Activated T-cell treated with anti-CD3 and anti-CD28 coated beads, Interleukin-2, amount 50 U/mL, for 48 hours (primary cell): ENCODE measurements around the gene SLC16A2.

ENCODE experiments used
- DNase-seq, 2 experiments: peaks; one replicate each; pipeline ENCODE4 v3.0.0-alpha.2; 2020

Gene SLC16A2

DNA sequence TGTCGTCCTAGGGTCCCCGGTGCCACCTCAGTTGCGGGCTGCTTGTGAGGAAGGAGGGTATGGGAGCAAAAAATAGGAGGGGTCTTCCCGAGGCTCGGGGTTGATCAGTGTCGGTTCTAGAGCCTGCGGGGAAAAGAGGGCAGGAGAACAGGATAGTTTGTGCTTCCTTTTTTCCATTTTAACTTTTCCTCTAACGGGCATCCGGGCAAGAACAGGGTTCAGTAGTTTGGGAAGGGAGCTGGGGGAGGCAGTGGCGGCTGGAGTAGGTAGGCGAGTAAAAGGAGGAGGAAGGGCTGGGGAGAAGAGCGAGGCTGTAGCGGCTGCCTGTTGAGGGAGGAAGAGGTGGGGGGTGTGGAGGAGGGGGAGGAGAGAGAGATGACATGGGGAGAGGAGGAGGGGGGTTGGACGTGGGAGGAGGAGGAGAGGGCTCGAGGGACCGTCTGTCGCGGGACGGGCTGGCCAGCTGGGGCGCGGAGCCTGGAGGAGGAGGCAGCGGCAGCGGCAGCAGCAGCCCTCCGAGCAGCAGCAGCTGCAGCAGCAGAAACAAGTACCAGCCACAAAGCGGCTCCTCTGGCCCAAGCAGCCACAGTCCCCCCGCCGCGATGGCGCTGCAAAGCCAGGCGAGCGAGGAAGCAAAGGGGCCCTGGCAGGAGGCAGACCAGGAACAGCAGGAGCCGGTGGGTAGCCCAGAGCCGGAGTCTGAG lies at the start of gene SLC16A2:
Gene SLC16A2, plus strand, starts transcription at position 458 of the 704 bp plus-strand sequence. Its CDS starts 145 bp downstream, at position 603.
- peak; percentile 40 to 49 for DNase-seq

DNA sequence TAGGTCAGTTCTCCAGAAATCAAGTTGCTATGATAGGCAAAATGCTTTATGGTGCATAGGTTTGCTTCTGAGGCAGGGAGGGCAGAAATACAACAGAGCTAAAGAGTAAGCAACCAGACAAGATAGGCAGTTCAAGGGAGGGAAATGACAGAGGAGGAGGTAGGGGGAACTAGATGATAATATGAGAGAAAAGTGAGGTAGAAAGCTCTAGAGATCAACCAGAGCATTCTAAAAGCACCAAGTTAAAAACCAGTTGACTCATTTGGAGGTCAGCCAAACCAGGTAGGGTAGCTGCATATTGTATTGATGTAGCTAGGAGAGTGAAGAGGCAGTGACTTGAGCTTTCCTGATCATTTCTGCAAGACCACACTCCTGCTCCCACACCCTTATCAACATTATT lies 49.0 kb upstream of the SLC16A2 start:
- DNase-seq = no peak

DNA sequence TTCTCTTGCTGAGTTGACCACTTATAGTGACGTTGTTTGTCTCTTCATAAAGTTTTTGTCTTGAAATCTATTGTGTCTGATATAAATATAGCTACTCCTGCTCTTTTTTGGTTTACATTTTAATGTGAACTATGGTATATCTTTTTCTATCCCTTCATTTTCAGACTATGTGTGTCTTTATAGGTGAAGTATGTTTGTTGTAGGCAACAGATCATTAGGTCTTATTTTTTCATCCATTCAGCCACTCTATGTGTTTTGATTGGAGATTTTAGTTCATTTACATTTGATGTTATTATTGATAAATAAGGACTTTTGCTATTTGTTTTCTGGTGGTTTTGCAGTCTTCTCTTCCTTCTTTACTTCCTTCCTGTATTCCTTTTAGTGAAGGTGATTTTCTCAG lies 44.0 kb upstream of the SLC16A2 start:
- DNase-seq = no peak

DNA sequence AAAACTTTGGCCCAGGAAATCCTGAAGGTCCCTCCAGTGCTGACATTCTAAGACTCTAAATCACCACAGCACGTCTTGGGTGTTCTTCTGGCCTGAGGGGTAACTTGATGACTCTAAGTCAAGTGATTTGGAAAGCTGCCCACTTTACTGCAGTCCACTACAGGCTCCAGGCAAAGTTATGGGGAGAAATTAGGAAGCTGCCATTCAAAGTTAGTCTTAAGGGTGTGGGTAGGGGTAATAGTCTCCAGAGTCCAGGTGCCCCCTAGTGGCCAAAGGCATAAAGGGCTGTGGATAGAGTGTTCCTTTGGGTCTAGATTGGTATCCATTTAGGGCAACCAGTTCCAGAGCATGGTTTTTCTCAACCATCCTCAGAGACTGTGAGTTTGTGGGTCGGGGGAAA lies 38.7 kb upstream of the SLC16A2 start:
- DNase-seq = peak; percentile 75 to 81

DNA sequence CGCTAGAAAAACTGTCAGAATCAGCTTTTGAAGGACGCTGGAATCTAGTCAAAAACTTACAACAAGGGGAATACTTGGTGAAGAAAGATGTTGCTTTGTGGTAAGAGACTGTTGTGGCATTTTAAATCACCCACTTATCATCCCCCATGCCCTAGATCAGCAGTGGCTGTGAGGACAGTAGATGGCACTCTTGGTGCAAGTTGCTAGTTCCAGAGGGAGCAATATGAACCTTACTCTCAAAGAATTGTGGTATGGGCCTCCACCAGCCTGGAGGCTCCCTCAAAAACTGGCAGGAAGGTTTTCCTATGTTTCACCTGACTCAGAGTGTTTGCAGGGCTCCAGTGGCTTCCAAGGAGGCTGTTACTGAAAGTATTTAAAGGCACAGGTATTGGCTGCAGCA lies 37.7 kb upstream of the SLC16A2 start:
- peak; percentile 29 to 36 for DNase-seq

DNA sequence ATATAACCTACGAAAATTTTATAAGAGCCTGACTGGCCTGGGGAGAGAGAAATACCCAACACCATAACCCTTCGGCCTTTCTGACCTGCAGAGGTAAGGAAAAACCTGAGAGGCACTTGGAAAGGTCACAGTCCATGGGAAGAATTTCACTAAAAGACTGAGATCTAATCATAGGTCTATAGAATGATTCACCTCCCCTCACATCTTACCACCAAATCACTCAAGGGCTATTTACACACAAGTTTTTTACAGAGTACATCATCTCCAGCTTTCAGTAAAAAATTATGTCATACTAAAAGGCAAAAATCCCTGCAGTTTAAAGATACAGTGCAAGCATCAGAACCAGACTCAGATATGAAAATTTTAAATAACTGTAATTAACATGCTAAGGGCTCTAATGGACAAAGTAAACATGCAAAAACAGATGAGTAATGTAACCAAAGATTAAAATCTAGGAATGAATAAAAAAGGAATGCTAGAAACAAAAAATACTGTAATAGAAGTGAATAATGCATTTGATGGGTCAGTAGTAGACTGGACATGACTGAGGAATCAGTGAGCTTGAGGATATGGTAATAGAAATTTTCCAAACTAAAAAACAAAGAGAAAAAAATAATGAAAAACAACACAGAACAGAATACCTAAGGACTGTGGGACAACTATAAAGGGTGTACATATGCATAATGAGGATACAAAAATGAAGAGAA lies 32.1 kb upstream of the SLC16A2 start:
- no peak for DNase-seq

DNA sequence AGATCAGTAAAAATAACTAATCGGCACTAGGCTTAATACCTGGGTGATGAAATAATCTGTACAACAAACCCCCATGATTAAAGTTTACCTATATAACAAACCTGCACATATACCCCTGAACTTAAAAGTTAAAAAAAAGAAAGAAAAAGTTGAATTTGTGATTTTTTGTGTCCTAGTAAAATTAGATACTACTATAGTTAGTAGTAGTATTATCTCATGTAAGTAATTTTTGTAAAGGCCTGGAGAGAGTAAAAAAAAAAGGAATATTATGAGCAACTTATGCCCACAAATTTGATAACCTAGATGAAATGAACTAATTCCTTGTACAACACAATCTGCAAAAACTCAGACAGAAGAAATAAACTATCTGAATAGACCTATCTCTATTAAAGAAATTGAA lies 25.7 kb upstream of the SLC16A2 start:
- DNase-seq = no peak

DNA sequence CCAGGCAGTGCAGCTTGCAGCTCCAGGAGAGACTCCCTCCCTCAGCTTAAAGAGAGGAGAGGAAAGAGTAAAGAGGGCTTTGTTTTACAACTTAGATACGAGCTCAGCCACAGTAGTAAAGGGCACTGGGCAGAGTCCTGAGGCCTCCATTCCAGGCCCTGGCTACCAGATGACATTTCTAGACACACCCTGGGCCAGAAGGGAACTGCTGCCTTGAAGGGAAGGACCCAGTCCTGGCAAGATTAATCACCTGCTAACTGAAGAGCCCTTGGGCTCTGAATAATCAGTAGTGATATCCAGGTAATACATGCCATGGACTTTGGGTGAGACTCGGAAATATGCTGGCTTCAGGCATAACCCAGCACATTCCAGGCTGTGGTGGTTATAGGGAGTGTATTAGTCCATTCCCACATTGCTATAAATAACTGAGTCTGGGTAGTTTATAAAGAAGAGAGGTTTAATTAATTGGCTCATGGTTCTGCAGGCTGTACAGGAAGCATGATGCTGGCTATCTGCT lies 15.3 kb upstream of the SLC16A2 start:
- DNase-seq = no peak

DNA sequence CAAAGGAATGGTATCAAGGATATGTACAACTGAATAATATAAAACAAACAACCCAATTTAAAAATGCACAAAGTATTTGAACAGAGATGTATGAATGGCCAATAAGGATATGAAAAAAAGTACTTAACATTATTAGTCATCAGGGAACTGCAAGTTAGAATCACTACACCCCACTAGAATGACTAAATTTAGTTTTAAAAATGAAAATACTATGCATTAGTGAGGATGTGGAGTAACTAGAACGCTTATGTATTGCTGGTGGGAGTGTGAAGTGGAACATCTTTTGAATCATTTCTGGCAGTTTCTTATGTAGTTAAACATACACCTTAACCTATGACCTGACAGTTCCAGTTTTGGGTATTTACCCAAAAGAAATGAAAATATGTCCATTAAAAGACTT lies 13.0 kb upstream of the SLC16A2 start:
- DNase-seq = no peak

DNA sequence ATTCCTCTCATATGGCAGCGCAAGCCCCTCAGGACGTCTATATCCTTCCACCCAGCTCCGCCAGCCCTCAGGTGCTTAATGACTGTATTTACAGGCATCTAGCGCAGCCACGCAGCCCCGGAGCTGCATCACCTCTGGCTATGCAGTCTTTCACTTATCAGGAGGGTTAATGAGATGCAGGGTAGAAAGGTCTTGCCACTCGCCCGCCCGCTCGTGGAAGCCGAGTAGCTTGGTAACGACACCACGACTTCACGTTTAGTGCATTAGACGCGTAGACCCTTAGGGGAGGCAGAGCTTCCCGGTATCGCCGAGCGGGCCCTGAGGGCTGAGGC lies 1.5 kb upstream of the SLC16A2 start:
- no peak for DNase-seq

DNA sequence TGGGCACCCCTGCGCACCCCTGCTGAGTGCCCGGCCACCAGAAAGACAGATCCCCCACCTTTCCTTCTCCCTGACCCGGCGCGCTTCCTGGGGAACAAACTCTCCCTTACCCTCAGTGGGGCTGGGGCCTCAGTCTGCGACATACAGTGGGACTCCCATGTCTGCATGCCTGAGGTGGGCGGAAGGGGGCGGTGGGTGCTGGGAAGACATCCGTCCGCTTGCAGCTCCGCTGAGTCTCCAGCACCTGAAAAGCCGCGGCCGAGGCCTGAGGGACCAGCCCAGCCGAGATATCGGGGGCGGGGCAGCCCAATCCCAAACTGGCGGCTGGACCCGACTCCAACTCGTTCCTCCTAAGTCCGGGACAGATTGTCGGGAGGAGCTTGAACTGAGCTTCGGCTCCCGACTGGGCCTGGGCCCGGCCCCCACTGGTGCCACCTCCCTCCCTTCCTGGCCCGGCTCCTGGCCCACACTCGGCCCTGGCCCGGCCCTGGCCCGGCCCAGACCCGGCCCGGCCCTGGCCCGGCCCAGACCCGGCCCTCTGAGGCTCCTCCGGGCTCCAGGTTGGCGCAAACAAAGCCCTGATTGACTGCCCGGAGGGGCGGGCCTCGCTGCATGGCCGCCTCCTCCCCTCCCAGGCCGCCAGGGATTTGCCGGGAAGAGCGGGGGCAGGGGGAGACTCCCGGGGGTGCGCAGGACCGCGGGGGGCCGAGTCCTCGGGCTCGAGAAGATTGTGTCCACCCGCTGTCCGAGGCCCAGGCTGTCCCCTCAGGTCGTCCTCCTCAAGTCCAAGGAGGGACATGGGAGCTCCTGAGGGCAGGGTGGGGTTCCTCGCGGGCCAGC lies 877 bp upstream of the SLC16A2 start:
- DNase-seq = peak; percentile 27 to 40

DNA sequence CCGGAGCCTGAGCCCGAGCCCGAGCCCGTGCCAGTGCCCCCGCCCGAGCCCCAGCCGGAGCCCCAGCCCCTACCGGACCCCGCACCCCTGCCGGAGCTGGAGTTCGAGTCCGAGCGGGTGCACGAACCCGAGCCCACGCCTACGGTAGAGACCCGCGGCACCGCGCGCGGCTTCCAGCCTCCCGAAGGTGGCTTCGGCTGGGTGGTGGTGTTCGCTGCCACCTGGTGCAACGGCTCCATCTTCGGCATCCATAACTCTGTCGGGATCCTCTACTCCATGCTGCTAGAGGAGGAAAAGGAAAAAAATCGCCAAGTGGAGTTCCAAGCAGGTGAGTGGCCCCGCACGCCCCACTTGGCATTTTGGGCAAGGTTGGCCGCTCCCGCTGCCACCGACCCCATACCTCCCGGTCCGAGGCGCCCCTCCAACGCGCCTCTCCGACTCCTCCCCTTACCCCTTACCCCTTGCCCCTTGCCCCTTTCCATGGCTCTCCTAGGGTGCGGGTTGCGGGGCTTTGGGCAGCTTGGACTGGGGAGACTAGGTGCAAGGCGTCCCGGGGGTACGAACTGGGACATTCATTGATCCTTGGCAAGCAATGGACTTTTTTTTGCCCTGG lies 553 bp downstream of the SLC16A2 start:
- peak in 1 of 2 experiments; percentile 16 for DNase-seq

DNA sequence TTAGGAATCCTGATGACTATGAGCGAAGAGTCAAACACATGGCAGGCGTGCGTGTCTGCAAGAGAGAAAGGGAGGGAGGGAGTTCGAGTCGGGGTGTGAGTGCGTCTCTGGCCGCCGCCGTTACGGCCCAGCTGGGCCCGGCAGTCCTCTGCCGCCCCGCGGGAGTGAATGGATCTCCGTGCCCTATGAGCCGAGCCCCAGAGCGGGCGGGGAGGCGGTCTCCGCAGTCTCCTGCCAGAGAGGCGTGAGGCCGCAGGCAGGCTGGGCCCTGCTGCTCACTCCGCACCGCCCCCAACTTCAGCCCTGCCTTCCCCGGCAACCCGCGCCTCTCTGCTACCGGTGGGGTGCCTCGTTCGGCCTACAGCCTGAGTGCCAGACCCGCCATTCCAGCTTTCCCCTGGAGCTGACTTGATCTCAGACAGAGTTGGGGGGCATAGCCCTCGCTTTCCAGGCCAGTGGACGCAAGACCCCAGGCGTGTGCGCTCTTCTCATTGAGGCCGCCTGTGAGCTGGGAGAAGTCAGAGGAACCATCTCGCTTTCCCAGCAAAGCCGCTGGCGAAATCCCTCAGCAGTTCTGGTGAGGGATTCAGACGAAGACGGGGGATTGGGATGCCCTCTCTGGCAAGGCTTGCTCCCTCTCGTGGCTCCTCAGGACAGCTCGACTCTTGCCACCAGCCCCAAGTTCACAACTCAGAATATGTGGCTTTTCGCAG lies 1.4 kb downstream of the SLC16A2 start:
- peak; percentile 25 to 42 for DNase-seq

DNA sequence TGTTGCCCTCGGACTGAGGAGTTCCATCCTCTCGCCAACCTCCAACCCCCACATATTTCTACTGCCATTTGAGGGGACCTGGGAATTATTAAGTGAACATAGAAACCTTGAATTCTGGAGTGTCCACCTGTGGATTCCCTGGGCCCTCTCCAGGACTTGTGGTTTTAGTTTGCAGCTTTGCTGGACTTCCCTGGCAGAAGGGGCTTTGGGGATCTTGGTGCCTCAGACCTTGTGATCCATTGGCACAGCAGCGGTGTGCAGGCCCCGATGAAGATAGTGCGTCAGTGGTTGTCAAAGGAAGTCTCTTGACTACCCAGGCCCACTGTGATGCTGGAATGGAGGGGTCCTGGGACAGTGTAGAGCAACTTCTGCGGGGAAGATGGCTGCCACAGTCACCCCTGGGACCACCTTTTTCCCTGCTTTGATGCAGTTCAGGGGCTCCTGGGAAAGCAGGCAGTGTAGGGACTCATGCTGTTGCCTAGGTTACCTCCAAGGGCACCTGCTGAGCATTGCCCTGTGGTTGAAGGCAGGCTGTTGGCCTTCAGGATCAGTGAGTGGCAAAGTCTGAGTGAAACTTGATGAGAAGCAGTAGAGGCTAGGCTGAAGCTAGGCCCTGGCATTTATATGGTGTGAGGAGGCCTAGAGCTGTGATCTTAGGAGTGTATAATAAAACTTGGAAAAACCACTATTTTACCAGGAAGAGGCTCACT lies 2.2 kb downstream of the SLC16A2 start:
- DNase-seq = no peak

DNA sequence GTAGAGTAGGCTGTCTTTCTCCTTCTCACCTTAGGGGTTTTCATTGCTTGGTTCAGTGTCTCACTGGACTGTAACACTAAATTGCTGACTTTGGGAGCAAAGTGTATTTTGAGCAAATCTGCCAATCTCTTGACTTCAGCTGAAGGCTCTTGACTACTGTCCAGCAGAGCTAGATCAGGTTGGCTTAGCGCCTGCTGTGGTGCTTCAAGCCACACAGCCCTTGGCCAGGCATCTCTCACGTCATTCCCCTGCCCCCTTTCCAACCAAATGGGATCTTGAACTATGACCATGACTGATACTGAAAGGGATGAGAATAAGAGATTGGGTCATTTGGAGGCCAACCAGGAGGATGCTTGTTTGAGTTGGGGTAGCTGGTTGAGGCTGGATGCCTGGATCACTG lies 4.8 kb downstream of the SLC16A2 start:
- no peak for DNase-seq

DNA sequence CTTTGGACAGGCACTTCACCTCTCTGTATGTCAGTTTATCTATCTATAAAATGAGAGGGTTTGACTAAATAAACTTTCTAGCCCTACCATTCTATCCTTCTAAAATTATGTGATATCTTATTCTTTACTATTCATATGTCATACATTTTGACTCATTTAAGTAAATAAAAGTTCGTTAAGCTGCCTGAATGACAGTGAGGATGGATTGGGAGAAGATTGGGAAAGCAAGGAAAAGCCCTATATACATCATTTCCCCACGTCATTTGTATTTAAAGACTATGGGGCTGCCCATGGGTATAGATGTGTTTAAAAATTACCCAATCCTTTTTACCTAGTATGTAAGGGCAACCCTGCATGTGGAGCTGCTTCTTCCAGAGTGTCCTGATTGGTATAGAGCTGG lies 5.3 kb downstream of the SLC16A2 start:
- no peak for DNase-seq

DNA sequence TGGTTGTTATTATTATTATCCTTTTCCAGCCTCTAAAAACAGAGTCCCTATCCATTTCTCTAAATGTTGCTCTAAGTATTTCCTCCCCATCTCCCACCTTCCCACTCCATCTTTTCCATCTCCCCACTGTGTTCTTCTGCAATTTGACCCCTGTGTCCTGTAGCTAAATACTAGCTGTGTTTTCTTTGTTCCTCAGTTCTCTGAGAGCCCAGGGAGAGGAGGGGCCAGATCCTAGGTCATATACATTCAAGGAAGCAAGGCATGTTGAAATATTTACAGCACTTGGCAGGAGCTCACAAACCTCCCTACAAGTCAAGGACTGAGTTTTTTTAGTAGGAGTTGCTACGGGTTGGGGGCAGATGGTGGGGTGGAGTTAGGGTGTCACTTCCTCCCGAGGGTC lies 10.5 kb downstream of the SLC16A2 start:
- DNase-seq = no peak

DNA sequence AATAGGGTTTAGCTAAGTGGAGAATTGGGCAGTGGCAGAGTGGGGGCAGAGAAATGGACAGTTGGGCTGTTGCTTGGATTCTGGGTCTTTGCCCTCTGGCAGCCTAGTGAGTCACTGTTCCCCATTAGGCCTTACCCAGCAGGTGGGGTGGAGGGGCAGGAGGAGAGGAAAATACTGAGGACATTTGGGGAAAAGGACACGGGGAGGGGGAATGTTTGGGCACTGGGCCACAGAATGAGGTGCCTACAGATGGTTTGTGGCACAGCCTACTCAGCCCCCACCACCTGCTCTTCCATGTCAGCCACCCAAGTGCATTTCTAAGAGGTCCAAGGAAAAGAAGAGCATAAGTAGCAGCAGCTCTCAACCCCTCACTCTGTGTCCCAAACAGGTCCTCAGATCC lies 13.0 kb downstream of the SLC16A2 start:
- no peak for DNase-seq

DNA sequence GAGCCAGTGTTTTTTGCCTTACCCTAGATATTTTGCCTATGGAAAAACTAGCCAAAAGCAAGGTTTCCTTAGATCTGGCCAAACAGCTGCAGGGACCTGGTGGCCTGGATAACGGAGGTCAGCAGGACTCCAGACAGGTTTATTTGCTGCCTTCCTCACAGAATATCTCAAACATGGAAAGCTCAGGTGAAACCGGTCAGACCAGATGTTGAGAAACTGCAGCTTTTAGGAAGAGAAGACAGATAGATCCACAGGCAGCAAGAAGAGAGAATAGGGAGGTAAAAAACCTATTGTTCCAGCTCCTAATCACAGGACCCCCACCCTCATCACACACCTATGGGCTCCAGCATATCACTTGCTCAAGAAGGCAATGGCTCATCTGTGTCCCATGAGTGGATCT lies 16.2 kb downstream of the SLC16A2 start:
- no peak for DNase-seq

DNA sequence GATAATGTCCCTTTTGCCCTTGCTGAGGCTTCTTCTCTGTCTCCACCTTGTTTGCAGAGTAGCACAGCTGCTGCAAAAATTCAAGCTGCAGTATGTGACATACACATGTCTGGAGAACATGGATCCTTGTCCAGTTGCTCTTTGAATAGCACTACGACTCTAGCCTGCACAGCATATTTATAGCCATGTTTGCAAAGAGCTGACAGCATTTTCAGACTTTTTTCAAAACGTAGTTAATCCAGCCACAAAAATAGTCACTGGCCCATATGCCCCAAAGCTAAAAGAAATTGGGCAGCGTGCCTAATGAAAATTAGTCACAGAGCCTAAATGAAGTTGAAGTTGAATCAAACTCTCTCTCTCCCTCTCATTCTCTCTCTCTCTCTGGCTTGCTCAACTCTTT lies 17.5 kb downstream of the SLC16A2 start:
- no peak for DNase-seq

DNA sequence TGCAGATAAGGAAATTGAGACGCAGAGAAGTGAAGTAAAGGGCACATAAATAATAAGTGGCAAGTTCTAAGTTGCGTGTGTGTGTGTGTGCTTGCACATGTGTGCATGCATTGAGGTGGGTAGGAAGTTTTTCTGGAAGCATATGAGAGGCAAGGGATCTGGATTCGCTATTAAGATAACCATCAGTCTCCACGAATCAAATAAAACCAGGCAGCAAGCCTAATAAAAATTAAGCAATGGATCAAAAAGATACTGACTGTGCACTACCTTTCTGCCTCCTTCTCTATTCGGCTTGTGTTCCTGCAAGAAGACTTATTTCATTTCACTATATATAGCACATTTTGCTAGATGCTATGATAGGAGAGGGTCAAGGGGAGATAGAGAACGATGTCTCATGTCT lies 23.8 kb downstream of the SLC16A2 start:
- DNase-seq = no peak

DNA sequence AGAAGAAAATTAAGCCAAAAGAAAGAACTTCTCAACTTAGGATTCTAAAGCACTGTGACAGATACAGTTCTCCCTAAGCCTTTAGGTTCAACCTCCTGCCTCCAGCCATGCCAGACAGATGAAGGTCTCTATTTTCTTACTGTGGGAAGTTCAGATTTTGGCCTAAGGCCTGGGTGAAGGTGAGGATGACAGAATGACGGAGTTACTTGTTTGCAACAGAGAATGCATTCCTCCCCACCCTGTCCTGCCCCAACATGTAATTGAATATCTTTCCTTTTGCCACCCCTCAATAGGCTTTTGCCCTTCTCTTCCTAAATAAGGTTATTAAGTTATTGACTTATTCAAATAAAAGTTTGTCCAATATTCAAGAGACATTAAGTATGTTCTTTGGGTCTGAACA lies 25.6 kb downstream of the SLC16A2 start:
- DNase-seq = no peak
